IPS-NIHi7 (cell line): ENCODE data around the gene PDE11A.
A peak's percentile ranks its signal among the peaks of the same experiment; 100 is the strongest.

ENCODE experiments used
- DNase-seq: peaks from one replicate; pipeline ENCODE4 v3.0.0; 2012; ENCODE audit warnings: mixed read lengths; ENCODE audit errors: extremely low spot score

PDE11A gene

GRCh38 chr2:177763531-177764265 lies 308.9 kb downstream of the PDE11A start:
- peak; percentile 85 for DNase-seq

GRCh38 chr2:177759443-177759842 lies 313.1 kb downstream of the PDE11A start:
- no peak for DNase-seq

- peak; percentile 55 for DNase-seq
Measured at GRCh38 chr2:177758591-177759371, 313.8 kb downstream of the PDE11A start.

GRCh38 chr2:177756336-177756735 lies 316.2 kb downstream of the PDE11A start:
- DNase-seq = no peak

- no peak for DNase-seq
Measured at GRCh38 chr2:177754492-177754873, 318.1 kb downstream of the PDE11A start.

- DNase-seq = peak; percentile 57
Measured at GRCh38 chr2:177753682-177754491, 318.7 kb downstream of the PDE11A start.

GRCh38 chr2:177748360-177748759 lies 324.2 kb downstream of the PDE11A start:
- DNase-seq = no peak

GRCh38 chr2:177747384-177747783 lies 325.2 kb downstream of the PDE11A start:
- DNase-seq = no peak

GRCh38 chr2:177746358-177746757 lies 326.2 kb downstream of the PDE11A start:
- DNase-seq = no peak

- DNase-seq = no peak
Measured at GRCh38 chr2:177745531-177745930, 327.0 kb downstream of the PDE11A start.

- no peak for DNase-seq
Measured at GRCh38 chr2:177742851-177743250, 329.7 kb downstream of the PDE11A start.

GRCh38 chr2:177741866-177742265 lies 330.7 kb downstream of the PDE11A start:
- no peak for DNase-seq

- no peak for DNase-seq
Measured at GRCh38 chr2:177740700-177741099, 331.9 kb downstream of the PDE11A start.

- no peak for DNase-seq
Measured at GRCh38 chr2:177738461-177739235, 333.9 kb downstream of the PDE11A start.

- DNase-seq = no peak
Measured at GRCh38 chr2:177735318-177735803, 337.2 kb downstream of the PDE11A start.

- DNase-seq = no peak
Measured at GRCh38 chr2:177733322-177733855, 339.2 kb downstream of the PDE11A start.

- peak; percentile 75 for DNase-seq
Measured at GRCh38 chr2:177731384-177731783, 341.2 kb downstream of the PDE11A start.

GRCh38 chr2:177730792-177731191 lies 341.8 kb downstream of the PDE11A start:
- no peak for DNase-seq

- DNase-seq = no peak
Measured at GRCh38 chr2:177730363-177730762, 342.2 kb downstream of the PDE11A start.

- DNase-seq = no peak
Measured at GRCh38 chr2:177728920-177729319, 343.7 kb downstream of the PDE11A start.

- DNase-seq = no peak
Measured at GRCh38 chr2:177728399-177728765, 344.2 kb downstream of the PDE11A start.
